ENCODE results near the gene RITA1. TPM values are rescaled to one million over a fixed set of nuclear protein-coding genes. Genes with fewer than 3 reads are reported as not detected.

Gene RITA1
- polyA plus RNA-seq, 2 donors = 6.8 to 14.6 TPM

DNA sequence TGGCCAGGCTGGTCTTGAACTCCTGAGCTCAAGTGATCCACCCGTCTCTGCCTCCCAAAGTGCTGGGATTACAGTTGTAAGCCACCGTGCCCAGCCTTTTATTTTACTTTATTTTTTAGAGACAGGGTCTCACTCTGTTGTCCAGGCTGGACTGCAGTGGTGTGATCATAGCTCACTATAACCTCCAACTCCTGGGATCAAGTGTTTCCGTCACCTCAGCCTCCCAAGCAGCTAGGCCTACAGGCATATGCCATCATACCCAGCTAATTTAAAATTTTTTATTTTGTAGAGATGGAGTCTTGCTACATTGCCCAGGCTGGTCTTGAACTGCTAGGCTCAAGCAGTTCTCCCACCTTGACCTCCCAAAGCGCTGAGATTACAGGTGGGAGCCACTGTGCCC, 39.4 kb downstream of the RITA1 start:
- no peaks in the 10 kb centered on the region for H3K27me3 ChIP-seq (ENCODE audit: control insufficient read depth in 1 of 2, insufficient read depth in 2 of 2, low read length in 2 of 2)
- peaks cover 0 to 2% of the 10 kb centered on the region in 2 donors for H3K4me1 ChIP-seq (ENCODE audit: control insufficient read depth in 2 of 2, insufficient read depth in 2 of 2, low read length in 1 of 2)
- H3K27ac ChIP-seq (ENCODE audit: low read depth in 2 of 2, low read length in 1 of 2) = peak overlapping the region in 1 of 2 donors; percentile 34
- no peak overlapping the region for H3K4me3 ChIP-seq (ENCODE audit: low read depth in 1 of 2, low read length in 2 of 2)
- 91 to 92% methylated on average over 4 of the region's 4 CpGs for WGBS, 2 donors
- H3K9me3 ChIP-seq (ENCODE audit: control insufficient read depth in 2 of 2, insufficient read depth in 1 of 2, low read depth in 1 of 2, low read length in 1 of 2) = no peaks in the 10 kb centered on the region
- H3K36me3 ChIP-seq (ENCODE audit: control insufficient read depth in 2 of 2, insufficient read depth in 2 of 2, low read length in 1 of 2) = peaks cover 0 to 5% of the 10 kb centered on the region in 2 donors

DNA sequence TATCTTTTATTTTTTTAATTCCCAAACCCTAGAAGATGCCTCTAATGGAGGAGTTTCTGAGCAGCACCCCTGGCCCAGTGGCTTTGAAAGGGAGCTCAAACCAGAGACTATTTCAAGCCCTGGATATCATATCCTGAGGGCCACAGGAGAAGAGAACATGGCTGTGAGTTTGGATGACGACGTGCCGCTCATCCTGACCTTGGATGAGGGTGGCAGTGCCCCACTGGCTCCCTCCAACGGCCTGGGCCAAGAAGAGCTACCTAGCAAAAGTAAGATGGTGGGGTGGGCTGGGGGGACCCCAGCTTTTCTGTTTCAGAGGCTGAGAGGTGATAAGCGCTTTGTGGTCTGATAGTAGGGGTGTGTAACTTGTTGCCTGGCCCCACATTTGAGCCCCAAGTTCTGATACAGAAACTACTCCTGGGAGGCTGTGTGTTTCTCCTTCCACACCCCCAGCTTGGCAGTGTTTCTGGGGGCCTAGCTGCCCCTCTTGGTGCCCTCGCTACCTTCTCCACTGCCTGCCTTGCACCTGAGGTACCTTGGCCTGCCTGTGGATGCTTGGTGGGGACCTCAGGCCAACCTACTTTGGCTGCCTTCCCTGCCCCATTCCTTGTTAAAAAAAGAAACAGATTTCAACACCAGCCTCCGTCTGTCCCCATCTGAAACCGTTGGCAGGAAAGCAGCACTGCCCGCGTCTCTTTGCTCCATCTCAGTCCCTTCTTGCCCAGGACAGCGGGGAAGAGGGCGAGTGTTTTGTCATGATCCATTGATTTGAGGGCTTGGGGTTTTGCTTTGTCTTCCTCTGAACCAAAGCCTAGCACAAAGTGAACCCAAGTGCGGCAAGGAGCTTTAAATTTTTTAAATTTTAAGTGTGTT, 41.4 kb downstream of the RITA1 start:
- Histone ChIP-seq H3K27ac (ENCODE audit: low read depth in 2 of 2, low read length in 1 of 2) (peak overlapping the region in 1 of 2 donors; percentile 45), H3K36me3 (ENCODE audit: control insufficient read depth in 2 of 2, insufficient read depth in 2 of 2, low read length in 1 of 2) (peaks cover 0 to 15% of the 10 kb centered on the region in 2 donors), H3K4me1 (ENCODE audit: control insufficient read depth in 2 of 2, insufficient read depth in 2 of 2, low read length in 1 of 2) (peaks cover 0 to 7% of the 10 kb centered on the region in 2 donors), H3K4me3 (ENCODE audit: low read depth in 1 of 2, low read length in 2 of 2) (no peak overlapping the region), H3K9me3 (ENCODE audit: control insufficient read depth in 2 of 2, insufficient read depth in 1 of 2, low read depth in 1 of 2, low read length in 1 of 2) (no peaks in the 10 kb centered on the region), H3K27me3 (ENCODE audit: control insufficient read depth in 1 of 2, insufficient read depth in 2 of 2, low read length in 2 of 2) (no peaks in the 10 kb centered on the region)
- WGBS, 2 donors = 85 to 86% methylated on average over 13 of the region's 13 CpGs

DNA sequence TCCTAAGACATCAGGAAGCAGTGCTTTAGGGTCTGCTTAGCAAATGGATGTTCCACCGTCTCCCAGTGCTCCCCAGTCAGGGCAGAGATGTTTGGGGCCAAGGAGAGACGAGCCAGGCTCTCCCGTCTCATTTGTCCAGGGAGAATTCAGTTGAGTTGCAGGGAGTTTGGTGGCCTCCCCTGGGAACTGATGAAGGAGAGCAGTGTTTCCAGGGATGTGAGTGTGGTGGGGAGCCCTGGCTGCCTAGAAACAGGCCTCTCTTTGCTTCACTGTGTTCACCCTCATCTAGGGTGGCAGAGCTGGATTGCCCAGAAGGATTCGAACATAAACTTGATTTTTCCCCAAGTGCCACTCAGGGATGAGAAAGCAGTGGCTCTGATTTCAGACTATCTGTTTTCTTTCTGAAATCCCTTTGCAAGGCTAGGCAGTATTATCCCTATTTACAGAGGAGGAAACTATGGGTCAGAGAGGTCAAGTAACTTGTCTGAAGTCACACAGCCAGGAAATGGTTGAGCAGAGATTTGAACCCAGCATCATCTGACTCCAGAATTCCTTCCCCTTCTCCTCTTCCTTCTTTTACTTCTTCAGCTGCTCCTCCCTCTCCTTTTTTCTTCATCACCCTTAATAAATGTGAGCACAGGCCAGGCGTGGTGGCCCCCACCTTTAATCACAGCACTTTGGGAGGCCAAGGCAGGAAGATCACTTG, 42.3 kb downstream of the RITA1 start:
- peaks cover 0 to 5% of the 10 kb centered on the region in 2 donors for H3K4me1 ChIP-seq (ENCODE audit: control insufficient read depth in 2 of 2, insufficient read depth in 2 of 2, low read length in 1 of 2)
- H3K27ac ChIP-seq (ENCODE audit: low read depth in 2 of 2, low read length in 1 of 2) = peak overlapping the region; percentile 36 to 78
- peaks cover 6 to 24% of the 10 kb centered on the region in 2 donors for H3K36me3 ChIP-seq (ENCODE audit: control insufficient read depth in 2 of 2, insufficient read depth in 2 of 2, low read length in 1 of 2)

DNA sequence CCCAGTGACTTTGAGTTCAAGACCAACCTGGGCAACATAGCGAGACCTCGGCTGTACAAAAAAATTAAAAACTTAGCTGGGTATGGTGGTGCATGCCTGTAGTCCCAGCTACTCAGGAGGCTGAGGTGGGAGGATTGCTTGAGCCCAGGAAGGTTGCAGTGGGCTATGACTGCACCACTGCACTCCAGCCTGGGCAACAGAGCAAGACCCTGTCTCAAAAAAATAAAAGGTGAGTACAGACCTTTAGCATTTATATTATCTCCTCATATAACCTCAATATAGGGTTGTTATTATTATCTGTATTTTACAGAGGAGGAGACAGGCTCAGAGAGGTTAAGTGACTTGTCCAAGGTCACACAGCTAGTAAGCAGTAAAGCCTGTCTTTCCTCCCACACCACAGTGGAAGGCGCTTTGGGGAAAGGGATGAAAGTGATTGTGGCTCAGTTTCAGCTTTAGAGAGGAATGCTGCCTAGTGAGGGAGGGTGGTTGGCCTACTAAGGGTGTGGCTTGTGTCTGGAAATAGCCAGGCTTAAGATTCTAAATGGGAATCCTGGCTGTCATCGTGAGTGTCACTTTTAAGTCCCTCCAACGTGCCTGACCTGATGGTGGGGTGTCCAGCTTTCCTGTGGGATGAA, 43.0 kb downstream of the RITA1 start:
- WGBS, 2 donors = 65 to 77% methylated on average over 5 of the region's 5 CpGs
- Histone ChIP-seq H3K4me1 (ENCODE audit: control insufficient read depth in 2 of 2, insufficient read depth in 2 of 2, low read length in 1 of 2) (peaks cover 0 to 5% of the 10 kb centered on the region in 2 donors), H3K36me3 (ENCODE audit: control insufficient read depth in 2 of 2, insufficient read depth in 2 of 2, low read length in 1 of 2) (peaks cover 6 to 31% of the 10 kb centered on the region in 2 donors), H3K27me3 (ENCODE audit: control insufficient read depth in 1 of 2, insufficient read depth in 2 of 2, low read length in 2 of 2) (no peaks in the 10 kb centered on the region), H3K4me3 (ENCODE audit: low read depth in 1 of 2, low read length in 2 of 2) (no peak overlapping the region), H3K9me3 (ENCODE audit: control insufficient read depth in 2 of 2, insufficient read depth in 1 of 2, low read depth in 1 of 2, low read length in 1 of 2) (no peaks in the 10 kb centered on the region), H3K27ac (ENCODE audit: low read depth in 2 of 2, low read length in 1 of 2) (peak overlapping the region; percentile 75 to 87)

More for the DNA sequence above, 42.3 kb downstream of the RITA1 start:
- no peaks in the 10 kb centered on the region for H3K27me3 ChIP-seq (ENCODE audit: control insufficient read depth in 1 of 2, insufficient read depth in 2 of 2, low read length in 2 of 2)
- no peaks in the 10 kb centered on the region for H3K9me3 ChIP-seq (ENCODE audit: control insufficient read depth in 2 of 2, insufficient read depth in 1 of 2, low read depth in 1 of 2, low read length in 1 of 2)
- 90 to 93% methylated on average over 5 of the region's 5 CpGs for WGBS, 2 donors
- no peak overlapping the region for H3K4me3 ChIP-seq (ENCODE audit: low read depth in 1 of 2, low read length in 2 of 2)

DNA sequence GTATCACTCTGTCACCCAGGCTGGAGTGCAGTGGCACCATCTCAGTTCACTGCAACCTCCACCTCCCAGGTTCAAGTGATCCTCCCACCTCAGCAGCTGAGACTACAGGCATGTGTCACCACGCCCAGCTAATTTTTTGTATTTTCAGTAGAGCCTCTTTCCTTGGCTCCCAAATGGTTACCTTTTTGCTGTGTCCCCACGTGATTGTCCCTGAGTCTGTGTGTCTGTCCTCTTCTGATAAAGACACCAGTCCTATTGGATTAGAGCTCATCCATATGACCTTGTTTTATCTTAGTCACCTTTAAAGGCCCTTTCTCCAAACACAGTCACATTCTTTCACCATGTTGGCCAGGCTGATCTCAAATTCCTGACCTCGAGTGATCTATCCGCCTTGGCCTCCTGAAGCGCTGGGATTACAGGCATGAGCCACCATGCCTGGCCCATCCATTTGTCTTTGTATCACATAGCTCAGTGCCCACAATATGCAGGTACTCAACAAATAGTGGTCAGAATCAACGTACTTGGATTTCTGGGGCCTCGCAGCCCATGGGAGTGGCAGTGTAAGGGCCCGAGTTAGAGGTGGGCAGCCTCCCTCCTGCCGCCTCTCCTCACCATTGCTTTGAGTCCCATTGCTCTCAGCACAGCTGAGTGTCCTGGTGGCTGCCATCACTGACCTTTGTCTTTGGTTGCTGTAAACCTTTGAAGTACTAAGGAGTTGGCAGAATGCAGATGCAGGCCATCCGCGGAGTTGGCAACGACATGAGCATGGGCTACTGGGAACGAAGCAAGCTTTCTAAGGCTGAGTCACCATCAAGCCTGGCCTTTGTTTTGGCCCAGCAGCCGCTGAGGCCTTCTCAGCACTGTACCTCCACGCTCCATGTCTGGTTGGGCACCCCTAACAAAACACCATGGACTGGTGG, 45.1 kb downstream of the RITA1 start:
- Histone ChIP-seq H3K27ac (ENCODE audit: low read depth in 2 of 2, low read length in 1 of 2) (peak overlapping the region; percentile 37 to 74), H3K4me3 (ENCODE audit: low read depth in 1 of 2, low read length in 2 of 2) (no peak overlapping the region), H3K9me3 (ENCODE audit: control insufficient read depth in 2 of 2, insufficient read depth in 1 of 2, low read depth in 1 of 2, low read length in 1 of 2) (no peaks in the 10 kb centered on the region), H3K36me3 (ENCODE audit: control insufficient read depth in 2 of 2, insufficient read depth in 2 of 2, low read length in 1 of 2) (peaks cover 6 to 35% of the 10 kb centered on the region in 2 donors), H3K27me3 (ENCODE audit: control insufficient read depth in 1 of 2, insufficient read depth in 2 of 2, low read length in 2 of 2) (no peaks in the 10 kb centered on the region), H3K4me1 (ENCODE audit: control insufficient read depth in 2 of 2, insufficient read depth in 2 of 2, low read length in 1 of 2) (peaks cover 0 to 5% of the 10 kb centered on the region in 2 donors)
- WGBS, 2 donors = 88 to 93% methylated on average over 15 of the region's 15 CpGs

DNA sequence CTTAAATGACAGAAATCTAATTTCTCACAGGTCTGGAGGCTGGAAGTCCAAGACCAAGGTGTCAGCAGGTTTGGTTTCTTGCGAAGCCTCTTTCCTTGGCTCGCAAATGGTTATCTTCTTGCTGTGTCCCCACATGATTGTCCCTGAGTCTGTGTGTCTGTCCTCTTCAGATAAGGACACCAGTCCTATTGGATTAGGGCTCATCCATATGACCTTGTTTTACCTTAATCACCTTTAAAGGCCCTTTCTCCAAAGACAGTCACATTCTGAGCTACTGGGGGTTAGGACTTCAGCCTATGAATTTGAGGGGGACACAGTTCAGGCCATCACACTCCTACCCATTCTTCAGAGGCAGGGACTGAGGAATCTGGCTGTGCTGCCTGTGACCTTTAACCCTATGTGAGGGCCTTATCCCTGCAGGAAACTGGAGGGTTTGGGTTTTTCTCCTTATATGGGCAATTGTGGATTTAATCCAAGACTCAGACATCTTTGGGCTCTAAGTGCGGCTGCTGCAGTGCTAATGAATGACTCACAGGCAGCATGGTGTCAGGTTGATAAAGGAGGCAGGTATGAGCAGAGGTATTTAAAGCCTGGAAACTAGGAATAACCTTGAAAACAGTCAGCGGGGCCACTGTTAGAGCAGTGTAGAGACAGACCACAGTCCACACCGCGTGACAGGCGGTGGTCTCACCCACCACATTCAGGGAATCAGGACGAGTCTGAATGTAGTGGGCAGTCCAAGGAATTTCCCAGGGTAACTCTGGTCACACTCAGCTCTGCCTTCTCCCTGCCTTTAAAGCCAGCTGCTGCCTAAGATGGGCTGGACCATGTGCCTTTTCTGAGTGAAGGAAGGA, 45.9 kb downstream of the RITA1 start:
- 82 to 87% methylated on average over 8 of the region's 8 CpGs for WGBS, 2 donors
- Histone ChIP-seq H3K27me3 (ENCODE audit: control insufficient read depth in 1 of 2, insufficient read depth in 2 of 2, low read length in 2 of 2) (no peaks in the 10 kb centered on the region), H3K9me3 (ENCODE audit: control insufficient read depth in 2 of 2, insufficient read depth in 1 of 2, low read depth in 1 of 2, low read length in 1 of 2) (no peaks in the 10 kb centered on the region), H3K36me3 (ENCODE audit: control insufficient read depth in 2 of 2, insufficient read depth in 2 of 2, low read length in 1 of 2) (peaks cover 6 to 37% of the 10 kb centered on the region in 2 donors), H3K27ac (ENCODE audit: low read depth in 2 of 2, low read length in 1 of 2) (peak overlapping the region in 1 of 2 donors; percentile 74), H3K4me1 (ENCODE audit: control insufficient read depth in 2 of 2, insufficient read depth in 2 of 2, low read length in 1 of 2) (peaks cover 0 to 5% of the 10 kb centered on the region in 2 donors), H3K4me3 (ENCODE audit: low read depth in 1 of 2, low read length in 2 of 2) (no peak overlapping the region)

DNA sequence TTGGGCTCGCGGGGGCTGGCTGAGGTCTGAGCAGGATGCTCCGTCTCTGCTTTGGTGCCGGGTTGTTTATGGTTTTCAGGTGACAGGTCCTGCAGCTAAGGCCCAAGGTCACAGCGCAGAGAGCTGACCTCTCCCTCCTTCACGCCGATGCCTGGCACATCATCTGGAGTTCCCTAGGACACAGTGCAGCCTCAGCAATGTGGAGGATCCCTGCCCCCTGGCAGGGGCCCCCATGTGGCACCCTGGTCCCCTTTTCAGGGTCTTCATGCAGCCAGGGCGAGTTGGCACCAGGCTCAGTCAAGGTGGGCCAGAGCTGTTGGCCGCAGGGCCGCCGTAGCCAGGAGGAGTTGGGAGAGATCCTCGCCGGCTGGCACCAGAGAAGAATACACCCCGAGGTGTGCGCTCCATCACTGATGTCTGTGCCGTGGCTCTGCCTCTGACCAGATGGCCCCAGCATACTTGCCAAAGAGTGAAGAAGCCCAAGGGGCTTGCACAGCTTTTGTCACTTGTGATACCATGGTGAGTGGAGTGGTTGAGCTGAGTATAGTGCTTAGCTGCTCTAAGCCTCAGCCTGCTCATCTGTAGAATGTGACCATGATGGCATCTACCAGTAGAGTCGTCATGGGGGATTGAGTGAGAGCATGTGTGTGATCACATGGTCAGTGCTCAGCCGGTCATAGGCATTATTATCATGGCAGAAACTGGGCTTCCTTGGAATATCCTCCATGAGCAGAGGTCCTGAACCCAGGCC, 46.7 kb downstream of the RITA1 start:
- WGBS, 2 donors = 89 to 93% methylated on average over 18 of the region's 18 CpGs
- H3K27ac ChIP-seq (ENCODE audit: low read depth in 2 of 2, low read length in 1 of 2) = peak overlapping the region in 1 of 2 donors; percentile 38
- H3K27me3 ChIP-seq (ENCODE audit: control insufficient read depth in 1 of 2, insufficient read depth in 2 of 2, low read length in 2 of 2) = no peaks in the 10 kb centered on the region
- H3K4me3 ChIP-seq (ENCODE audit: low read depth in 1 of 2, low read length in 2 of 2) = no peak overlapping the region
- peaks cover 6 to 32% of the 10 kb centered on the region in 2 donors for H3K36me3 ChIP-seq (ENCODE audit: control insufficient read depth in 2 of 2, insufficient read depth in 2 of 2, low read length in 1 of 2)
- H3K9me3 ChIP-seq (ENCODE audit: control insufficient read depth in 2 of 2, insufficient read depth in 1 of 2, low read depth in 1 of 2, low read length in 1 of 2) = no peaks in the 10 kb centered on the region
- peaks cover 0 to 5% of the 10 kb centered on the region in 2 donors for H3K4me1 ChIP-seq (ENCODE audit: control insufficient read depth in 2 of 2, insufficient read depth in 2 of 2, low read length in 1 of 2)

Data from esophagus (tissue), 2 donors.